ENCODE data around the gene GUSB. TPM values are rescaled to one million over a fixed set of nuclear protein-coding genes. Genes with fewer than 3 reads are reported as not detected.

GUSB gene
- total RNA-seq, 1 donor, result 13.0 TPM

DNA sequence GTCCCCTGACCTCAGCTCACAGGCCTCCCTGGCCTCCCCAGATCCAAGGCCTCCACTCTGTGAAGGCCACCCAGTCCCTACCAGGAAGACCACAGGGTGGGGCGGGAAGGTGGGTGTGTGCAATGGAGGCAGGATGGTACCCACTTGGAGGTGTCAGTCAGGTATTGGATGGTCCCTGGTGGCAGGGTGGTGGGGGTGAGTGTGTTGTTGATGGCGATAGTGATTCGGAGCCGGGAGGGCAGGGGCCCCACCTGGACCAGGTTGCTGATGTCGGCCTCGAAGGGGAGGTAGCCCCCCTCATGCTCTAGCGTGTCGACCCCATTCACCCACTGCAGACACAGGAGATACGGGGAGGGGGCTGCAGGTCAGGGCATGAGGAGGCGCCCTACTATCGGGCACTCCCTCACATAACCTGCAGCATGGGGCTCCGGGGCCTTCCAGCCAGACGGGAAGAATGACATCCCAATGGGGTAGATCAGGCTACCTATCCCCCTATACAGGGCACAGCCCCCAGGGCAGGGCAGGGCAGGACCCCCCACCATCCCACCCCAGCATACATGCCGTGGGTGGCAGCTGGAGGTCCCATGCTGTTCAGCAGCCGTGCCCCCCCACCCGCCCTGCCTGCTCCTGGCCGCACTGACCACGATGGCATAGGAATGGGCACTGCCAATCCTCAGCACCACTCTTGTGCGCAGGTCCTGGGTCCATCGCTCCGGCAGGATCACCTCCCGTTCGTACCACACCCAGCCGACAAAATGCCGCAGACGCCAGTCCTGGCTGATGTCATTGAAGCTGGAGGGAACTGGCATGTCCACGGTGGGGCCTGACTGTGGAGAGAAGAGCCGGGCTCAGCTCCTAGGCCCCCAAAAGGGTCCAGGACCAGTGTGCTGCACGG lies 2.2 kb downstream of the GUSB start:
- no peak for DNase-seq (ENCODE audit: low read depth)
- no peak overlapping the region for H3K4me3 ChIP-seq (ENCODE audit: low read depth, low read length)
- TF ChIP-seq, protein P1, sequence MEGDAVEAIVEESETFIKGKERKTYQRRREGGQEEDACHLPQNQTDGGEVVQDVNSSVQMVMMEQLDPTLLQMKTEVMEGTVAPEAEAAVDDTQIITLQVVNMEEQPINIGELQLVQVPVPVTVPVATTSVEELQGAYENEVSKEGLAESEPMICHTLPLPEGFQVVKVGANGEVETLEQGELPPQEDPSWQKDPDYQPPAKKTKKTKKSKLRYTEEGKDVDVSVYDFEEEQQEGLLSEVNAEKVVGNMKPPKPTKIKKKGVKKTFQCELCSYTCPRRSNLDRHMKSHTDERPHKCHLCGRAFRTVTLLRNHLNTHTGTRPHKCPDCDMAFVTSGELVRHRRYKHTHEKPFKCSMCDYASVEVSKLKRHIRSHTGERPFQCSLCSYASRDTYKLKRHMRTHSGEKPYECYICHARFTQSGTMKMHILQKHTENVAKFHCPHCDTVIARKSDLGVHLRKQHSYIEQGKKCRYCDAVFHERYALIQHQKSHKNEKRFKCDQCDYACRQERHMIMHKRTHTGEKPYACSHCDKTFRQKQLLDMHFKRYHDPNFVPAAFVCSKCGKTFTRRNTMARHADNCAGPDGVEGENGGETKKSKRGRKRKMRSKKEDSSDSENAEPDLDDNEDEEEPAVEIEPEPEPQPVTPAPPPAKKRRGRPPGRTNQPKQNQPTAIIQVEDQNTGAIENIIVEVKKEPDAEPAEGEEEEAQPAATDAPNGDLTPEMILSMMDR (IDR thresholded peaks at IDR 0.05; ENCODE audit: insufficient read depth, low read depth, low read length), result no peak

DNA sequence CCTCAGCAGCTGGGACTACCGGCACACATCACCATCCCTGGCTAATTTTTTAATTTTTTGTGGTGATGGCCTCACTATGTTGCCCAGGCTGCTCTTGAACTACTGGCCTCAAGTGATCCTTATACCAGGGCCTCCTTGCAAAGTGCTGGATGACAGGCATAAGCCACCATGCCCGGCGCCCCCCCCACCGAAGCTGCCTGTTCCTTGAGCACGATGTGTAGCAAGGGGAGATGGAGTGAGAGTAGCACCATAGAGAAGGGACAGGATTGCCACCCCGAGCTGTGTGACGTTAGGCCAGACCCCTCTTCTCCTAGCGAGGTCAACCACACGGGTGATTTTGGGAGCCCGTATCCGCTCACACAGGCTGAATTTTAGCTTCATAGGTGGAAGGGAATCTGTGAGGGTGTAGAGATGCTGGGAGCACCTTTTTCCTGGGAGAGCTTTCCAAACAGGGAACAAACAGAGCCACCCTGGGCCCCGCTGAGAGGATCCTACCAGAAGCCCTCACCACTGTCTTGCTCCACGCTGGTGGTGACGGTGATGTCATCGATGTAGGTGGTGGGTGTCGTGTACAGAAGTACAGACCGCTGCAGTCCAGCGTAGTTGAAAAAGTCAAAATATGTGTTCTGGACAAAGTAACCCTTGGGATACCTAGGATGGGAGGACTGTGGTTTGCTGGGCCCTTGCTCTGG lies 3.0 kb downstream of the GUSB start:
- no peak overlapping the region for H3K4me3 ChIP-seq (ENCODE audit: low read depth, low read length)
- no peak for DNase-seq (ENCODE audit: low read depth)
- TF ChIP-seq, protein P1 (IDR thresholded peaks at IDR 0.05; ENCODE audit: insufficient read depth, low read depth, low read length), result no peak

DNA sequence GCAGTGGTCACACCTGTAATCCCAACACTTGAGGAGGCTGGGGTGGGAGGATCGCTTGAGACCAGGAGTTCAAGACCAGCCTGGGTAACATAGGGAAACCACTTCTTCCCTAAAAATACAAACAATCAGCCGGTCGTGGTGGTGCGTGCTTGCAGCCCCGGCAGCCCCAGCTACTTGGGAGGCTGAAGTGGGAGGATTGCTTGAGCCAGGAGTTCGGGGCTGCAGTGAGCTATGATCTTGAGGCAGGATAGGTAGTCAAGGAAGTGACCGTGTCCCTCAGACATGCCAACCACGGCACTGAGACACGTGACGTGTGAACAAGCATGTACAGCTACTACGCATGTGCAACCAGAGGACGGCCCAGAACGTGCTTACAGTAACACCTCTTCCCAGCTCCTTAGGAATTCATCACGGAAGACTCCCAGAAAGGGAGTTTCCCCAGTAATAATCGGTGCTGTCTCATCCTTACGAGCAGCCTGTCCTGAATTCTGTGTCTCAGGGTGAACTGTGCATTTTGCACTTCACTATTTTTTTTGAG lies 5.3 kb downstream of the GUSB start:
- TF ChIP-seq, protein P1 (IDR thresholded peaks at IDR 0.05; ENCODE audit: insufficient read depth, low read depth, low read length), result no peak
- DNase-seq (ENCODE audit: low read depth), result no peak
- H3K4me3 ChIP-seq (ENCODE audit: low read depth, low read length), result no peak overlapping the region

- H3K4me3 ChIP-seq (ENCODE audit: low read depth, low read length), result no peak overlapping the region
- TF ChIP-seq, protein P1 (IDR thresholded peaks at IDR 0.05; ENCODE audit: insufficient read depth, low read depth, low read length), result no peak
- DNase-seq (ENCODE audit: low read depth), result no peak
These were observed 6.1 kb downstream of the GUSB start for GRCh38 chr7:65975814-65976445.

GRCh38 chr7:65974876-65975275 lies 7.1 kb downstream of the GUSB start:
- H3K4me3 ChIP-seq (ENCODE audit: low read depth, low read length), result no peak overlapping the region
- TF ChIP-seq, protein P1 (IDR thresholded peaks at IDR 0.05; ENCODE audit: insufficient read depth, low read depth, low read length), result no peak
- DNase-seq (ENCODE audit: low read depth), result no peak

DNA sequence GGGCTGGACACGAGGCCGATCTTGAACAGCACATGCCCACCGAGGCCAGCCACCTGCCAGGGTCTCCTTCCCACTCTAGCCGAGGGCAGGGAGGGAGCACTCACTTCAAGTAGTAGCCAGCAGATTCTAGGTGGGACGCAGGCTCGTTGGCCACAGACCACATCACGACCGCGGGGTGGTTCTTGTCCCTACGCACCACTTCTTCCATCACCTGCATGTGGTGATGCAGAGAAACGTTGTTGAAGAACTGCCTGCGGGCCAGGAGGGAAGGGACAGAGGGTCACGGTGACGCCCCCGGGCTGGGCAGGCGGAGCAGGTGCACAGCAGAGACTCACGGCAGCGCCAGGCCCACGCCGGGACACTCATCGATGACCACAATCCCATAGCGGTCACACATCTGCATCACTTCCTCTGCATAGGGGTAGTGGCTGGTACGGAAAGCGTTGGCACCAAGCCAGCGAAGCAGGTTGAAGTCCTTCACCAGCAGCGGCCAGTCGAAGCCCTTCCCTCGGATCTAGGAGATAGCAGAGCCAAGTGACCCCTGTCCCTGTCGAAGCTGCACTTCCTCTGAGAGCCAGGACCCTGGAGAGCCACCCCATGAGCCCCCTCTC lies 7.7 kb downstream of the GUSB start:
- TF ChIP-seq, protein P1 (IDR thresholded peaks at IDR 0.05; ENCODE audit: insufficient read depth, low read depth, low read length), result no peak
- no peak for DNase-seq (ENCODE audit: low read depth)
- no peak overlapping the region for H3K4me3 ChIP-seq (ENCODE audit: low read depth, low read length)

All from fibroblast of villous mesenchyme (primary cell).